HG03342 (cell line): ENCODE data around the gene TEKT4.
"Not testable (repeated sequence)": the region's sequence is repeated elsewhere in the genome, so short reads cannot be mapped to it uniquely, and the experiment has no call there.

ENCODE experiments used
- ATAC-seq: cut with Tn5 transposase; IDR thresholded peaks from one replicate; pipeline ENCODE4 v1.9.1; 2021; ENCODE audit warnings: mild to moderate bottlenecking, moderate library complexity; ENCODE audit not compliant: unreplicated experiment

The TEKT4 gene

GRCh38 chr2:94875820-94876522 is 4.7 kb downstream of the TEKT4 start:
- no peak for ATAC-seq

- no peak for ATAC-seq
Observed at GRCh38 chr2:94876523-94876863, 5.3 kb downstream of the TEKT4 start.

GRCh38 chr2:94877129-94877528 is 5.9 kb downstream of the TEKT4 start:
- no peak for ATAC-seq

- ATAC-seq = not testable (repeated sequence)
Observed at GRCh38 chr2:94878575-94878974, 7.3 kb downstream of the TEKT4 start.

GRCh38 chr2:94879314-94879981 is 8.2 kb downstream of the TEKT4 start:
- no peak for ATAC-seq

- ATAC-seq = no peak
Observed at GRCh38 chr2:94879982-94880377, 8.8 kb downstream of the TEKT4 start.

GRCh38 chr2:94880507-94880906 is 9.3 kb downstream of the TEKT4 start:
- ATAC-seq = no peak

GRCh38 chr2:94881070-94881469 is 9.8 kb downstream of the TEKT4 start:
- ATAC-seq = no peak

- ATAC-seq = no peak
Observed at GRCh38 chr2:94890234-94890633, 19.0 kb downstream of the TEKT4 start.

GRCh38 chr2:94895273-94895672 is 24.0 kb downstream of the TEKT4 start:
- ATAC-seq = not testable (repeated sequence)

GRCh38 chr2:94906976-94907375 is 35.7 kb downstream of the TEKT4 start:
- ATAC-seq = not testable (repeated sequence)

GRCh38 chr2:94923196-94923595 is 52.0 kb downstream of the TEKT4 start:
- ATAC-seq = no peak

GRCh38 chr2:94924999-94925398 is 53.8 kb downstream of the TEKT4 start:
- not testable (repeated sequence) for ATAC-seq
